PC-3 (cell line): ENCODE measurements around the gene TIPARP.

Experiments used
- EZH2 ChIP-seq: fragments of 300-600 bp; sonication (generic); IDR thresholded peaks from one replicate; pipeline ENCODE4 v1.6.1; 2017; ENCODE audit warnings: antibody characterized with exemption, mild to moderate bottlenecking, low read length; ENCODE audit not compliant: unreplicated experiment
- EZH2phosphoT487 ChIP-seq: fragments of 300-600 bp; sonication (generic); IDR thresholded peaks from 2 replicates; pipeline ENCODE4 v1.6.1; 2018; ENCODE audit warnings: mild to moderate bottlenecking, antibody characterized with exemption, low read length, borderline replicate concordance
- TF ChIP-seq, protein P1 (sequence below): fragments of 300-600 bp; sonication (generic); conservative IDR thresholded peaks from 2 replicates; pipeline ENCODE4 v1.5.1; 2017; ENCODE audit warnings: antibody characterized with exemption, low read depth, mild to moderate bottlenecking, low read length

GRCh38 chr3:156743859-156744258, 69.5 kb downstream of the TIPARP start:
- TF ChIP-seq, protein P1, sequence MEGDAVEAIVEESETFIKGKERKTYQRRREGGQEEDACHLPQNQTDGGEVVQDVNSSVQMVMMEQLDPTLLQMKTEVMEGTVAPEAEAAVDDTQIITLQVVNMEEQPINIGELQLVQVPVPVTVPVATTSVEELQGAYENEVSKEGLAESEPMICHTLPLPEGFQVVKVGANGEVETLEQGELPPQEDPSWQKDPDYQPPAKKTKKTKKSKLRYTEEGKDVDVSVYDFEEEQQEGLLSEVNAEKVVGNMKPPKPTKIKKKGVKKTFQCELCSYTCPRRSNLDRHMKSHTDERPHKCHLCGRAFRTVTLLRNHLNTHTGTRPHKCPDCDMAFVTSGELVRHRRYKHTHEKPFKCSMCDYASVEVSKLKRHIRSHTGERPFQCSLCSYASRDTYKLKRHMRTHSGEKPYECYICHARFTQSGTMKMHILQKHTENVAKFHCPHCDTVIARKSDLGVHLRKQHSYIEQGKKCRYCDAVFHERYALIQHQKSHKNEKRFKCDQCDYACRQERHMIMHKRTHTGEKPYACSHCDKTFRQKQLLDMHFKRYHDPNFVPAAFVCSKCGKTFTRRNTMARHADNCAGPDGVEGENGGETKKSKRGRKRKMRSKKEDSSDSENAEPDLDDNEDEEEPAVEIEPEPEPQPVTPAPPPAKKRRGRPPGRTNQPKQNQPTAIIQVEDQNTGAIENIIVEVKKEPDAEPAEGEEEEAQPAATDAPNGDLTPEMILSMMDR = no peak
- TF ChIP-seq EZH2 = no peak
- no peak for TF ChIP-seq EZH2phosphoT487
